ENCODE results near the gene WNK3.
A peak's percentile ranks its signal among the peaks of the same experiment; 100 is the strongest.

The WNK3 gene

GRCh38 chrX:54237014-54237413 is 120.8 kb downstream of the WNK3 start:
- DNase-seq: no peak

- no peak for DNase-seq
These were observed 127.3 kb downstream of the WNK3 start for GRCh38 chrX:54230435-54231148.

- DNase-seq: no peak
These were observed 134.3 kb downstream of the WNK3 start for GRCh38 chrX:54223581-54223980.

- no peak for DNase-seq
These were observed 144.2 kb downstream of the WNK3 start for GRCh38 chrX:54213603-54214002.

- no peak for DNase-seq
These were observed 149.3 kb downstream of the WNK3 start for GRCh38 chrX:54208531-54208930.

- no peak for DNase-seq
These were observed 159.6 kb downstream of the WNK3 start for GRCh38 chrX:54198262-54198661.

GRCh38 chrX:54194982-54195588 is 162.8 kb downstream of the WNK3 start:
- DNase-seq: no peak

- DNase-seq: no peak
These were observed 164.6 kb downstream of the WNK3 start for GRCh38 chrX:54193085-54193821.

GRCh38 chrX:54184474-54184873 is 173.4 kb downstream of the WNK3 start:
- DNase-seq: no peak

- peak; percentile 66 for DNase-seq
These were observed 174.8 kb downstream of the WNK3 start, which contains the start of gene FAM120C for GRCh38 chrX:54182864-54183613. Gene FAM120C, minus strand, starts transcription at chrX:54183254. Its CDS starts 56 bp downstream, at chrX:54183198.

GRCh38 chrX:54182194-54182863 is 175.5 kb downstream of the WNK3 start:
- peak; percentile 32 for DNase-seq

- DNase-seq: no peak
These were observed 176.5 kb downstream of the WNK3 start for GRCh38 chrX:54181202-54181953.

GRCh38 chrX:54180403-54180802 is 177.4 kb downstream of the WNK3 start:
- no peak for DNase-seq

- no peak for DNase-seq
These were observed 179.5 kb downstream of the WNK3 start for GRCh38 chrX:54178100-54178940.

GRCh38 chrX:54177306-54177705 is 180.5 kb downstream of the WNK3 start:
- DNase-seq: no peak

GRCh38 chrX:54173791-54174190 is 184.1 kb downstream of the WNK3 start:
- no peak for DNase-seq

- DNase-seq: no peak
These were observed 185.4 kb downstream of the WNK3 start for GRCh38 chrX:54172455-54172854.

GRCh38 chrX:54171527-54172250 is 186.2 kb downstream of the WNK3 start:
- DNase-seq: no peak

- no peak for DNase-seq
These were observed 186.8 kb downstream of the WNK3 start for GRCh38 chrX:54171091-54171490.

GRCh38 chrX:54166915-54167314 is 190.9 kb downstream of the WNK3 start:
- DNase-seq: no peak

Data from NCI-H510A (cell line).